ENCODE data around the gene PLXNB3. TPM values are rescaled to one million over a fixed set of nuclear protein-coding genes. Genes with fewer than 3 reads are reported as not detected.

PLXNB3 gene
- total RNA-seq, 1 donor from 2014 or later, result 7.6 TPM

Other genes starting within 250 kb of the PLXNB3 start
- gene ATP2B3, start 246.6 kb upstream of the PLXNB3 start, total RNA-seq, result 0.16 TPM
- 23.3 TPM for gene CCNQ, start 165.1 kb upstream of the PLXNB3 start, total RNA-seq
- not detected for gene DUSP9, start 117.0 kb upstream of the PLXNB3 start, total RNA-seq
- gene PNCK, start 90.4 kb upstream of the PLXNB3 start, total RNA-seq, result 7.6 TPM
- gene SLC6A8, start 76.3 kb upstream of the PLXNB3 start, total RNA-seq, result 144 TPM
- 98.0 TPM for gene BCAP31, start 39.9 kb upstream of the PLXNB3 start, total RNA-seq
- gene ABCD1, start 39.4 kb upstream of the PLXNB3 start, total RNA-seq, result 15.1 TPM
- gene SRPK3, start 16.8 kb downstream of the PLXNB3 start, total RNA-seq, result 54.7 TPM
- gene IDH3G, start 30.1 kb downstream of the PLXNB3 start, total RNA-seq, result 68.5 TPM
- gene SSR4, start 30.4 kb downstream of the PLXNB3 start, total RNA-seq, result 140 TPM
- 4.1 TPM for gene PDZD4, start 66.3 kb downstream of the PLXNB3 start, total RNA-seq
- gene L1CAM, start 121.9 kb downstream of the PLXNB3 start, total RNA-seq, result 1.5 TPM
- gene AVPR2, start 140.4 kb downstream of the PLXNB3 start, total RNA-seq, result 3.3 TPM
- 22.9 TPM for gene ARHGAP4, start 162.0 kb downstream of the PLXNB3 start, total RNA-seq
- gene NAA10, start 170.8 kb downstream of the PLXNB3 start, total RNA-seq, result 87.2 TPM
- 8.6 TPM for gene RENBP, start 180.4 kb downstream of the PLXNB3 start, total RNA-seq
- 39.5 TPM for gene HCFC1, start 207.6 kb downstream of the PLXNB3 start, total RNA-seq
- 10.6 TPM for gene TMEM187, start 208.5 kb downstream of the PLXNB3 start, total RNA-seq

All from cardiac septum (tissue), 1 donor.